GM19099 (cell line): ENCODE measurements around the gene GDPD3.

ENCODE experiments used
- POLR2A ChIP-seq: IDR thresholded peaks from 3 replicates; pipeline ENCODE4 v1.6.1; 2011; ENCODE audit warnings: low read depth; ENCODE audit not compliant: insufficient read length; ENCODE audit errors: extremely low read depth

GDPD3 gene

GRCh38 chr16:30088237-30088831 lies 25.0 kb downstream of the GDPD3 start:
- TF ChIP-seq POLR2A, result no peak

DNA sequence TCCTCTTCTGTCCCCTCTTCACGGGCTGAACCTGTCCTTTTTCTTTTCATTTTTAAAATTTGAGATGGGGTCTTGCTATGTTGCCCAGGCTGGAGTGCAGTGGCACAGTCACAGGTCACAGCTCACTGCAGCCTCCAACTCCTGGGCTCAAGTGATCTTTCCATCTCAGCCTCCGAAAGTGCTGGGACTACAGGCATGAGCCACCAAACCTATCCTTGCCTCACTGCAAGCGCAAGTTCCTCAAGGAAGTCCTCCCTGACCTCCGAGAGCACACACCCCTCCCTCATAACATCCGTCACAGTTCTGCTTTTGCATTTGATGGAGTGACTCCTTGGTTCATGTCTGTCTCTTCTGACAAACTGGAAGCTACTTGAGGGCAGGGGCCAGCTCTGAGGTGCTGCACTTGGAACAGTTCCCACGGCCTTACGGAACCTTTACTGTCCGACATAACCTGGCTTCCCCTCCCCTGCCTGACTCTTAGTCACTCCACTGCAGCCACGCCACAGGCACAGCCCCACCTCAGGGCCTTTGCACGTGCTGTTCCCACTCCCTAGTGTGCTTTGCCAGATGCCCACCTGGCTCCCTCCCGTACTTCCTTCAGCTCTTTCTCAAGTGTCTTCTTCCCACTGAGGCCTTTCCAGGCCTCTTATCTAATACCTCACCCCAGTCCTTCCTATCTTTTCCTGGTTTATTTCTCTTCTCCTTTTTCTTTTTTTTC lies 26.0 kb downstream of the GDPD3 start:
- no peak for TF ChIP-seq POLR2A

DNA sequence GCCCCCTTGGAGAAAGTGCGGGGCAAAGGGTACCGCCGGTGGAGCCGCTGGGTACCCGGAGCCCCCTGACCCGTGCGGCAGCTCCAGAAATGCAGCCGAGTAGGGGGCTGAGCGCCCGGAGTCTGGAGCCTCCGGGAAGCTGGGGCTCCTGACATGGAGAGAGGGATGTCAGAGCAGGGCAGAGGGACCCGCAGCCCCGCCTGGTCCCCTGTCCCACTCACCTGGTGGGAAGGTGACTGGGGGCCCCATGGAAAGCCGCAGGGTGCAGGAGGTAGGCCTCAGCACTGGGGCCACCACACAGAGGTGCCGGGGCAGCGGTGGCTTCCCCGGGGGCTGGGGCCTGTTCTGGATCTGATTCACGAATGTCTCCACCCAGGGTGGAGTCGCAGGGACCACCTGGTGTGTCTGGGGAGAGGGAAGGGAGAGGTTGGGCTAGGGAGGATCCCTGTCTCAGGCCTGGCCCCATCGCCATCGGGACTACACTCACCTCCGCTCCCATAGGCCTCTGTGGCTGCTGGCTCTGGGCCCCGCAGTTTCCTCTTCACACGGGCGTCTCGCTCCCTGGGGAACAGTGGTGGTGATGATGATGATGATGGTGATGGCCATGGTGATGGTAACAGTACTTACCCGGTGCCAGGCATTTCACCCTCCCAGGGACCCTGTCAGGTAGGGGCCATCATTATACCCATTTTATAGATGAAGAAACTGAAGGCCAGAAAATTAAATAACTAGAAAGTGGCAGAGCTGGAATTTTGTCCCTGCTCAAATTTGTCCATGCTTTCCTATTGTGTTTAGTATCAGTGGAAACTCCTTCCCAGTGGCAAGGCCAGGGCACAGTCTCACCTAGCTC lies 26.8 kb downstream of the GDPD3 start:
- no peak for TF ChIP-seq POLR2A

GRCh38 chr16:30085820-30086219 lies 27.5 kb downstream of the GDPD3 start:
- no peak for TF ChIP-seq POLR2A

- no peak for TF ChIP-seq POLR2A
Observed at GRCh38 chr16:30085247-30085646, 28.1 kb downstream of the GDPD3 start.

- no peak for TF ChIP-seq POLR2A
Observed at GRCh38 chr16:30084816-30085159, 28.5 kb downstream of the GDPD3 start.

- TF ChIP-seq POLR2A, result no peak
Observed at GRCh38 chr16:30084096-30084815, 29.1 kb downstream of the GDPD3 start.

- no peak for TF ChIP-seq POLR2A
Observed at GRCh38 chr16:30083216-30084055, 29.9 kb downstream of the GDPD3 start.

GRCh38 chr16:30082545-30083090 lies 30.7 kb downstream of the GDPD3 start:
- no peak for TF ChIP-seq POLR2A

- no peak for TF ChIP-seq POLR2A
Observed at GRCh38 chr16:30079480-30079879, 33.9 kb downstream of the GDPD3 start.

DNA sequence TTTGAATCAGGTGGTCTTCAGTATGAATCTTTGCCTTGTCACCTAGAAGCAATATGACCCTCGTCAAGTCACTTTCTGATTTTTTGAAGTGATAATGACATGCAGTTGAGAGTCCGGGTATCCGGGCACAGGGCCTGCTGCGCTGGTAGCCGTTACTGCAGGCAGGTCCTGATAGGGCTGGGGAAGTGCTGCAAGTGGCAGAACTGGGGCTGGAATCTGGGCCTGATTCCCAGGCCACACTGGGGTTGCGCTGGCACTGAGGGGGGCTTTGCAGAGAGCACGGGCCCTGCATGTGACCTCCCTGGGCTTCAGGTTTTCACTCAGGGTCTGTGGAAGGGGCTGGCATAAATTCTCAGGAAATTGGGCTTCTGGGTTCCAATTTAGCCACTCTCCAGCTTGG lies 34.6 kb downstream of the GDPD3 start:
- no peak for TF ChIP-seq POLR2A

DNA sequence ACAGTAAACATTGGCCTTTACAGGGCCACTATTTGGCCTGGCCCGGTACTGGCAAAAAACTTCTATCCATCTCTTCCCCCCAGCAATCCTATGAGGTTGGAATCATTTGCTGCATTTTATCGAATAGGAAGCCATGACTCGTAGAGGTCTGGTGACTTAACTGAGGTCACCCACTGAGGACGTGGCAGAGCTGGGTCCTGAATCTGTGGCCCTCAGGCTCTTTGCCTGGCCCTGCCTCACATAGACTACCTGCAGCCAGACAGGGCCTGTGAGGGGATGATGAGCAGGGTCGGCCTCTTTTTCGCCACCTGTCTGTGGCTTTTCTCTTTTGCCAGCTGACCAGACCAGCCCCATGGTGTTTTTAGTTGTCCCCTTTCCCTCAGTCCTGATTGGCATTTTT lies 35.7 kb downstream of the GDPD3 start:
- no peak for TF ChIP-seq POLR2A

- no peak for TF ChIP-seq POLR2A
Observed at GRCh38 chr16:30076276-30076791, 37.0 kb downstream of the GDPD3 start.
